HG02840 (cell line): ENCODE measurements around the gene MLLT10.
"Not testable (repeated sequence)": the region's sequence is repeated elsewhere in the genome, so short reads cannot be mapped to it uniquely, and the experiment has no call there.

Experiments
- ATAC-seq: cut with Tn5 transposase; IDR thresholded peaks from one replicate; pipeline ENCODE4 v1.9.1; 2021; ENCODE audit warnings: mild to moderate bottlenecking, moderate library complexity, moderate number of reproducible peaks; ENCODE audit not compliant: unreplicated experiment, low FRiP score

The MLLT10 gene

GRCh38 chr10:21526188-21526859 lies 7.7 kb upstream of the MLLT10 start:
- no peak for ATAC-seq

GRCh38 chr10:21526860-21527597 lies 7.0 kb upstream of the MLLT10 start:
- no peak for ATAC-seq

GRCh38 chr10:21527598-21528235 lies 6.3 kb upstream of the MLLT10 start:
- ATAC-seq = no peak

GRCh38 chr10:21528236-21529031 lies 5.6 kb upstream of the MLLT10 start:
- no peak for ATAC-seq

- ATAC-seq = no peak
These were observed 4.8 kb upstream of the MLLT10 start for GRCh38 chr10:21529032-21529910.

- no peak for ATAC-seq
These were observed 3.9 kb upstream of the MLLT10 start for GRCh38 chr10:21530168-21530567.

GRCh38 chr10:21530641-21531040 lies 3.4 kb upstream of the MLLT10 start:
- ATAC-seq = no peak

- ATAC-seq = no peak
These were observed 2.9 kb upstream of the MLLT10 start for GRCh38 chr10:21531164-21531563.

- no peak for ATAC-seq
These were observed 1.2 kb upstream of the MLLT10 start for GRCh38 chr10:21532694-21533466.

- no peak for ATAC-seq
These were observed 201 bp downstream of the MLLT10 start for GRCh38 chr10:21534280-21534586.

GRCh38 chr10:21534604-21535493 lies 817 bp downstream of the MLLT10 start:
- peak; percentile 24 for ATAC-seq

GRCh38 chr10:21535494-21535965 lies 1.5 kb downstream of the MLLT10 start:
- ATAC-seq = no peak

GRCh38 chr10:21535976-21536375 lies 1.9 kb downstream of the MLLT10 start:
- ATAC-seq = not testable (repeated sequence)

GRCh38 chr10:21536874-21537273 lies 2.8 kb downstream of the MLLT10 start:
- no peak for ATAC-seq

- not testable (repeated sequence) for ATAC-seq
These were observed 6.7 kb downstream of the MLLT10 start for GRCh38 chr10:21540701-21541100.

GRCh38 chr10:21547246-21547645 lies 13.2 kb downstream of the MLLT10 start:
- no peak for ATAC-seq

GRCh38 chr10:21552638-21553037 lies 18.6 kb downstream of the MLLT10 start:
- no peak for ATAC-seq

- ATAC-seq = no peak
These were observed 22.5 kb downstream of the MLLT10 start for GRCh38 chr10:21556527-21556926.
